ENCODE measurements around the gene RBM3. TPM values are rescaled to one million over a fixed set of nuclear protein-coding genes. Genes with fewer than 3 reads are reported as not detected.
A peak's percentile ranks its signal among the peaks of the same experiment; 100 is the strongest.

Gene RBM3
- total RNA-seq, 1 donor from 2014 or later = 264 TPM

GRCh38 chrX:48592971-48593370 is 18.7 kb downstream of the RBM3 start:
- Histone ChIP-seq H3K79me2 (ENCODE audit: insufficient read depth, low read length) (no peaks in the 10 kb centered on the region), H3K4me2 (ENCODE audit: low read length) (no peak overlapping the region), H3K36me3 (ENCODE audit: insufficient read depth, low read length) (no peaks in the 10 kb centered on the region), H3K9me3 (ENCODE audit: insufficient read depth, low read depth, low read length) (no peaks in the 10 kb centered on the region), H3K4me3 (ENCODE audit: insufficient read depth, low read depth, low read length) (no peak overlapping the region), H4K20me1 (ENCODE audit: insufficient read depth, low read length) (no peaks in the 10 kb centered on the region), H3K27ac (ENCODE audit: low read depth, low read length) (no peak overlapping the region), H3K27me3 (ENCODE audit: insufficient read depth, low read length) (no peaks in the 10 kb centered on the region), H3K4me1 (ENCODE audit: insufficient read depth, low read length) (peaks cover 4% of the 10 kb centered on the region), H3K9ac (ENCODE audit: low read length) (no peak overlapping the region), H2AFZ (ENCODE audit: low read depth, low read length) (no peak overlapping the region)
- Mint-ChIP-seq H3K36me3 (ENCODE audit: low read depth, unreplicated experiment) (no peaks in the 10 kb centered on the region), H3K27me3 (ENCODE audit: low read depth, unreplicated experiment) (no peaks in the 10 kb centered on the region), H3K9me3 (ENCODE audit: unreplicated experiment) (no peaks in the 10 kb centered on the region), H3K4me3 (ENCODE audit: unreplicated experiment) (peak overlapping the region; percentile 54), H3K4me1 (ENCODE audit: low read depth, unreplicated experiment) (peaks cover 10% of the 10 kb centered on the region), H3K27ac (ENCODE audit: unreplicated experiment) (peak overlapping the region; percentile 72)
- peak; percentile 32 for FAIRE-seq
- TF ChIP-seq EZH2 (IDR thresholded peaks at IDR 0.05; ENCODE audit: insufficient read depth, low read length) (no peak), CTCF (IDR thresholded peaks at IDR 0.05; ENCODE audit: insufficient read depth, low read depth, low read length) (no peak)
- no peak for DNase-seq (ENCODE audit: low read depth)

GRCh38 chrX:48595929-48596328 is 21.6 kb downstream of the RBM3 start:
- no peak overlapping the region for H3K27ac Mint-ChIP-seq (ENCODE audit: unreplicated experiment)
- no peaks in the 10 kb centered on the region for H3K27me3 ChIP-seq (ENCODE audit: insufficient read depth, low read length)
- DNase-seq (ENCODE audit: low read depth) = no peak

More at GRCh38 chrX:48595929-48596328, 21.6 kb downstream of the RBM3 start:
- H3K36me3 ChIP-seq (ENCODE audit: insufficient read depth, low read length) = peaks cover 2% of the 10 kb centered on the region
- Mint-ChIP-seq H3K36me3 (ENCODE audit: low read depth, unreplicated experiment) (no peaks in the 10 kb centered on the region), H3K27me3 (ENCODE audit: low read depth, unreplicated experiment) (no peaks in the 10 kb centered on the region), H3K4me1 (ENCODE audit: low read depth, unreplicated experiment) (peaks cover 9% of the 10 kb centered on the region), H3K4me3 (ENCODE audit: unreplicated experiment) (no peak overlapping the region), H3K9me3 (ENCODE audit: unreplicated experiment) (no peaks in the 10 kb centered on the region)
- peaks cover 11% of the 10 kb centered on the region for H3K79me2 ChIP-seq (ENCODE audit: insufficient read depth, low read length)
- H3K9me3 ChIP-seq (ENCODE audit: insufficient read depth, low read depth, low read length) = no peaks in the 10 kb centered on the region
- TF ChIP-seq EZH2 (IDR thresholded peaks at IDR 0.05; ENCODE audit: insufficient read depth, low read length) (no peak), CTCF (IDR thresholded peaks at IDR 0.05; ENCODE audit: insufficient read depth, low read depth, low read length) (no peak)
- H3K4me1 ChIP-seq (ENCODE audit: insufficient read depth, low read length) = peaks cover 4% of the 10 kb centered on the region
- H3K9ac ChIP-seq (ENCODE audit: low read length) = no peak overlapping the region
- no peak overlapping the region for H3K4me3 ChIP-seq (ENCODE audit: insufficient read depth, low read depth, low read length)
- no peak overlapping the region for H3K27ac ChIP-seq (ENCODE audit: low read depth, low read length)
- H2AFZ ChIP-seq (ENCODE audit: low read depth, low read length) = no peak overlapping the region
- no peak for FAIRE-seq
- no peak overlapping the region for H3K4me2 ChIP-seq (ENCODE audit: low read length)
- H4K20me1 ChIP-seq (ENCODE audit: insufficient read depth, low read length) = no peaks in the 10 kb centered on the region
